Endothelial cell of umbilical vein (primary cell): ENCODE results near the gene ADSL. TPM values are rescaled to one million over a fixed set of nuclear protein-coding genes. Genes with fewer than 3 reads are reported as not detected.

Experiments used
- BruUV-seq: library from RNA; stranded (reverse); fragments of 400-500 nt; replicated peaks from 2 replicates; lab custom pipeline; 2021; lab: Mats Ljungman, UMichigan
- CTCF ChIA-PET: fragments of 300-600, 350-600 bp; sonication (Branson Sonifier 250); formaldehyde crosslinking; loops from one replicate; lab custom pipeline; 2021; ENCODE audit warnings: antibody characterized with exemption, inconsistent platforms; lab: Charles Lee
- POLR2A ChIA-PET: fragments of 300-600, 350-600 bp; sonication (Branson Sonifier 250); formaldehyde crosslinking; loops from one replicate; lab custom pipeline; 2021; ENCODE audit warnings: antibody characterized with exemption, inconsistent platforms; lab: Charles Lee
- DNase-seq: peaks from one replicate; pipeline ENCODE4 v3.0.0-alpha.2; 2011; ENCODE audit warnings: low read depth, low spot score
- FAIRE-seq: peaks from 2 replicates; lab custom pipeline; 2011; peaks lifted over from hg19 to GRCh38; lab: Jason Lieb, UNC
- H2AFZ ChIP-seq: 2 replicates; pipeline ENCODE4 v1.6.0; 2012; ENCODE audit warnings: low read depth, low read length, control low read depth, inconsistent platforms
- H3K27ac ChIP-seq: 2 replicates; pipeline ENCODE4 v1.5.1; 2011; ENCODE audit warnings: low read depth, mild to moderate bottlenecking, control low read depth, low read length, moderate library complexity; ENCODE audit not compliant: insufficient read depth
- H3K27me3 ChIP-seq, 2 experiments: 2 replicates each; pipeline versions ENCODE4 v1.6.0 to v1.6.1; 2011; ENCODE audit warnings: low read length in 2 of 2, mixed read lengths in 1 of 2; ENCODE audit not compliant: control insufficient read depth in 2 of 2, insufficient read depth in 2 of 2
- H3K36me3 ChIP-seq, 2 experiments: 2 replicates in 1 of 2; 3 replicates in 1 of 2; pipeline ENCODE4 v1.5.1; 2011; ENCODE audit warnings: low read length in 2 of 2, mild to moderate bottlenecking in 1 of 2, moderate library complexity in 1 of 2; ENCODE audit not compliant: control insufficient read depth in 2 of 2, insufficient read depth in 2 of 2; ENCODE audit errors: extremely low read depth in 1 of 2
- H3K4me1 ChIP-seq: 3 replicates; pipeline ENCODE4 v1.5.1; 2011; ENCODE audit warnings: mild to moderate bottlenecking, low read length; ENCODE audit not compliant: control insufficient read depth, insufficient read depth; ENCODE audit errors: extremely low read depth
- H3K4me2 ChIP-seq: 2 replicates; pipeline ENCODE4 v1.6.1; 2011; ENCODE audit warnings: low read length, control low read depth, mixed read lengths; ENCODE audit not compliant: insufficient read depth
- H3K4me3 ChIP-seq, 3 experiments: fragments of 200-600 bp in 1 of 3; sonication (generic), shearing (Covaris generic) in 1 of 3; replicated peaks in 1 of 3; 2 replicates each; pipeline ENCODE4 v1.5.1; 2011 to 2016; ENCODE audit warnings: control low read depth in 3 of 3, low read length in 3 of 3, mild to moderate bottlenecking in 2 of 3, inconsistent platforms in 1 of 3, low read depth in 1 of 3, moderate library complexity in 1 of 3; ENCODE audit not compliant: insufficient read depth in 1 of 3
- H3K79me2 ChIP-seq: 2 replicates; pipeline ENCODE4 v1.6.0; 2012; ENCODE audit warnings: low read length, inconsistent platforms; ENCODE audit not compliant: control insufficient read depth, insufficient read depth
- H3K9ac ChIP-seq: replicated peaks from 2 replicates; pipeline ENCODE3; 2011; ENCODE audit warnings: low read length, control low read depth; ENCODE audit not compliant: insufficient read depth; ENCODE audit errors: extremely low read depth
- H3K9me1 ChIP-seq: replicated peaks from 3 replicates; pipeline ENCODE4 v1.6.0; 2011; ENCODE audit warnings: mild to moderate bottlenecking, low read length; ENCODE audit not compliant: control insufficient read depth, insufficient read depth; ENCODE audit errors: extremely low read depth
- H3K9me3 ChIP-seq: replicated peaks from 2 replicates; pipeline ENCODE4 v1.5.1; 2012; ENCODE audit warnings: low read length, inconsistent platforms; ENCODE audit not compliant: control insufficient read depth, insufficient read depth
- H4K20me1 ChIP-seq: replicated peaks from 2 replicates; pipeline ENCODE3; 2011; ENCODE audit warnings: mild to moderate bottlenecking, low read length; ENCODE audit not compliant: control insufficient read depth, insufficient read depth; ENCODE audit errors: extremely low read depth
- EZH2 ChIP-seq: IDR thresholded peaks from 2 replicates; pipeline ENCODE4 v1.6.1; 2012; ENCODE audit warnings: borderline replicate concordance, low read depth, mild to moderate bottlenecking, moderate library complexity, low read length, inconsistent platforms; ENCODE audit not compliant: severe bottlenecking
- FOS ChIP-seq: IDR thresholded peaks from 2 replicates; pipeline ENCODE4 v1.6.1; 2011; ENCODE audit warnings: mild to moderate bottlenecking, low read length, moderate library complexity, borderline replicate concordance; ENCODE audit not compliant: insufficient read depth
- GATA2 ChIP-seq: IDR thresholded peaks from 2 replicates; pipeline ENCODE4 v1.7.0; 2011; ENCODE audit warnings: low read depth, mild to moderate bottlenecking, moderate library complexity, mixed read lengths, low read length; ENCODE audit not compliant: insufficient read length, insufficient read depth
- JUN ChIP-seq: IDR thresholded peaks from 2 replicates; pipeline ENCODE4 v1.6.1; 2011; ENCODE audit warnings: borderline replicate concordance, low read depth; ENCODE audit not compliant: insufficient read length, insufficient read depth
- MYC ChIP-seq: IDR thresholded peaks from one replicate; pipeline ENCODE4 v1.6.1; 2011; ENCODE audit warnings: mild to moderate bottlenecking, low read depth, low read length
- POLR2A ChIP-seq: IDR thresholded peaks from 2 replicates; pipeline ENCODE4 v1.6.1; 2012; ENCODE audit warnings: low read depth, mild to moderate bottlenecking, control low read depth, low read length
- POLR2AphosphoS5 ChIP-seq: IDR thresholded peaks from 2 replicates; pipeline ENCODE4 v1.6.1; 2012; ENCODE audit warnings: low read depth, mild to moderate bottlenecking, control low read depth, low read length, moderate library complexity; ENCODE audit not compliant: insufficient read depth
- dilution Hi-C: fragments of 300-500 bp; cut with MboI; formaldehyde crosslinking; loops from one replicate; pipeline ENCODE4 v1.15.0; 2019; ENCODE audit warnings: low sequenced_read_pairs; ENCODE audit not compliant: extremely low pct_ligation_motif_present
- intact Hi-C: fragments of 100-400 bp; cut with micrococcal nuclease; formaldehyde crosslinking; loops from one replicate; pipeline ENCODE4 v1.10.0; 2022
- polyA plus RNA-seq, 4 experiments: library from polyadenylated mRNA; depleted of rRNA in 3 of 4; stranded (reverse) in 3 of 4; unstranded in 1 of 4; fragments of >200 nt; gene quantifications; 2 replicates each; pipeline versions ENCODE4 v1.2.1 to v1.2.3, GENCODE V29; 2011 to 2012; ENCODE audit warnings: missing spikeins in 1 of 4
- total RNA-seq: library from RNA; stranded (reverse); gene quantifications from 2 replicates; pipeline ENCODE4 v1.2.3, GENCODE V29; 2021
- TF ChIP-seq, protein P1 (sequence below), 2 donors: IDR thresholded peaks; 1 replicate in 1 of 2; 2 replicates in 1 of 2; pipeline ENCODE4 v1.5.1; 2011; ENCODE audit warnings: low read length in 2 of 2, mild to moderate bottlenecking in 2 of 2, moderate library complexity in 2 of 2, control low read depth in 1 of 2, inconsistent platforms in 1 of 2, low read depth in 1 of 2; ENCODE audit not compliant: insufficient read depth in 1 of 2; ENCODE audit errors: extremely low read depth in 1 of 2
- TF ChIP-seq, protein P2 (sequence below): IDR thresholded peaks from 2 replicates; pipeline ENCODE4 v1.6.1; 2011; ENCODE audit not compliant: insufficient read depth, insufficient read length

The ADSL gene
- total and polyA plus RNA-seq, 2 donors (not counting 3 experiments of a cell fraction or from before 2014, with no cell fraction given), result 103 to 141 TPM

- FAIRE-seq (no peak), DNase-seq (no peak)
- no peak overlapping the region for H3K4me2 ChIP-seq
- ChIA-PET CTCF (interaction anchor here (3.2 kb wide), 1 partner anchor 27 kb away, joined by 9 read pairs; no protein-coding TSS in a partner anchor), POLR2A (no interaction called here)
- no peak overlapping the region for H2AFZ ChIP-seq
- dilution Hi-C loops (no loop called here), intact Hi-C loops (no loop called here)
- no peaks in the 10 kb centered on the region for H3K27me3 ChIP-seq
- H3K9me1 ChIP-seq, result no peaks in the 10 kb centered on the region
- H3K9ac ChIP-seq, result no peak overlapping the region
- no peaks in the 10 kb centered on the region for H3K79me2 ChIP-seq
- H3K27ac ChIP-seq, result no peak overlapping the region
- TF ChIP-seq POLR2A, result no peak
- TF ChIP-seq EZH2, result no peak
- TF ChIP-seq FOS, result no peak
- TF ChIP-seq, protein P1, sequence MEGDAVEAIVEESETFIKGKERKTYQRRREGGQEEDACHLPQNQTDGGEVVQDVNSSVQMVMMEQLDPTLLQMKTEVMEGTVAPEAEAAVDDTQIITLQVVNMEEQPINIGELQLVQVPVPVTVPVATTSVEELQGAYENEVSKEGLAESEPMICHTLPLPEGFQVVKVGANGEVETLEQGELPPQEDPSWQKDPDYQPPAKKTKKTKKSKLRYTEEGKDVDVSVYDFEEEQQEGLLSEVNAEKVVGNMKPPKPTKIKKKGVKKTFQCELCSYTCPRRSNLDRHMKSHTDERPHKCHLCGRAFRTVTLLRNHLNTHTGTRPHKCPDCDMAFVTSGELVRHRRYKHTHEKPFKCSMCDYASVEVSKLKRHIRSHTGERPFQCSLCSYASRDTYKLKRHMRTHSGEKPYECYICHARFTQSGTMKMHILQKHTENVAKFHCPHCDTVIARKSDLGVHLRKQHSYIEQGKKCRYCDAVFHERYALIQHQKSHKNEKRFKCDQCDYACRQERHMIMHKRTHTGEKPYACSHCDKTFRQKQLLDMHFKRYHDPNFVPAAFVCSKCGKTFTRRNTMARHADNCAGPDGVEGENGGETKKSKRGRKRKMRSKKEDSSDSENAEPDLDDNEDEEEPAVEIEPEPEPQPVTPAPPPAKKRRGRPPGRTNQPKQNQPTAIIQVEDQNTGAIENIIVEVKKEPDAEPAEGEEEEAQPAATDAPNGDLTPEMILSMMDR (IDR thresholded peaks at IDR 0.05; ENCODE audit: extremely low read depth in 1 of 2, insufficient read depth in 1 of 2, low read depth in 1 of 2, low read length in 2 of 2), result no peak
- no peak for TF ChIP-seq JUN
- TF ChIP-seq GATA2, result no peak
- TF ChIP-seq, protein P2, sequence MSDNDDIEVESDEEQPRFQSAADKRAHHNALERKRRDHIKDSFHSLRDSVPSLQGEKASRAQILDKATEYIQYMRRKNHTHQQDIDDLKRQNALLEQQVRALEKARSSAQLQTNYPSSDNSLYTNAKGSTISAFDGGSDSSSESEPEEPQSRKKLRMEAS, result no peak
- TF ChIP-seq POLR2AphosphoS5, result no peak
- no peak for TF ChIP-seq MYC
- H3K4me3 ChIP-seq, result no peak overlapping the region
- H3K9me3 ChIP-seq, result no peaks in the 10 kb centered on the region
- no peaks in the 10 kb centered on the region for H3K4me1 ChIP-seq
- H3K36me3 ChIP-seq, result peaks cover 0 to 58% of the 10 kb centered on the region in 2 experiments
- H4K20me1 ChIP-seq, result no peaks in the 10 kb centered on the region
- BruUV-seq, result no TSS peak
Observed at GRCh38 chr22:40410272-40410671, 64.0 kb downstream of the ADSL start.
